ENCODE measurements around the gene VAT1. TPM values are rescaled to one million over a fixed set of nuclear protein-coding genes. Genes with fewer than 3 reads are reported as not detected.

The VAT1 gene
- total and polyA plus RNA-seq, 2 of the 13 experiments (the other 11 are each of a cell fraction or from before 2014, with no cell fraction given): 143 to 205 TPM

- TF ChIP-seq ARID4A (CRISPR knock-in tag; IDR thresholded peaks at IDR 0.05; ENCODE audit: borderline replicate concordance) (peak; percentile 85), ZNF280B (CRISPR knock-in tag; IDR thresholded peaks at IDR 0.05; ENCODE audit: borderline replicate concordance) (peak; percentile 81; the same call in 1 of the 2 replicates), ZNF687 (CRISPR knock-in tag; IDR thresholded peaks at IDR 0.05) (peak; percentile 86), ZNF580 (CRISPR knock-in tag; IDR thresholded peaks at IDR 0.05; ENCODE audit: borderline replicate concordance, low read depth) (peak; percentile 91), ZNF704 (CRISPR knock-in tag; IDR thresholded peaks at IDR 0.05; ENCODE audit: borderline replicate concordance) (0 out of 2 replicates have a peak, but pooled peaks have one; percentile 41), TRAFD1 (CRISPR knock-in tag; IDR thresholded peaks at IDR 0.05; ENCODE audit: borderline replicate concordance) (peak; percentile 55; the same call in 1 of the 2 replicates), HDAC2 (CRISPR knock-in tag; IDR thresholded peaks at IDR 0.05) (peak; percentile 55; the same call in 1 of the 2 replicates), GATAD2A (CRISPR knock-in tag; IDR thresholded peaks at IDR 0.05) (peak; percentile 86), ZNF558 (CRISPR knock-in tag; IDR thresholded peaks at IDR 0.05; ENCODE audit: borderline replicate concordance) (no peak), ZNF430 (CRISPR knock-in tag; IDR thresholded peaks at IDR 0.05) (peak; percentile 37; the same call in 1 of the 2 replicates), KLF6 (CRISPR knock-in tag; IDR thresholded peaks at IDR 0.05) (peak; percentile 66; the same call in 1 of the 2 replicates), BHLHE40 (IDR thresholded peaks at IDR 0.05; ENCODE audit: low read length) (peak; percentile 36; the same call in 1 of the 2 replicates), SUZ12 (IDR thresholded peaks at IDR 0.05; ENCODE audit: low read depth, low read length) (no peak), ELF1 (CRISPR knock-in tag; IDR thresholded peaks at IDR 0.05) (peak; percentile 78)
Observed at GRCh38 chr17:43024407-43025289, 2.5 kb upstream of the VAT1 start, which contains the start of gene RND2 (continued).
